GM18502 (cell line): ENCODE results near the gene RCCD1.
A peak's percentile ranks its signal among the peaks of the same experiment; 100 is the strongest.
"Not testable (repeated sequence)": the region's sequence is repeated elsewhere in the genome, so short reads cannot be mapped to it uniquely, and the experiment has no call there.

Source experiments
- ATAC-seq: cut with Tn5 transposase; IDR thresholded peaks from one replicate; pipeline ENCODE4 v1.9.1; 2021; ENCODE audit warnings: mild to moderate bottlenecking; ENCODE audit not compliant: unreplicated experiment, poor library complexity

Gene RCCD1

DNA sequence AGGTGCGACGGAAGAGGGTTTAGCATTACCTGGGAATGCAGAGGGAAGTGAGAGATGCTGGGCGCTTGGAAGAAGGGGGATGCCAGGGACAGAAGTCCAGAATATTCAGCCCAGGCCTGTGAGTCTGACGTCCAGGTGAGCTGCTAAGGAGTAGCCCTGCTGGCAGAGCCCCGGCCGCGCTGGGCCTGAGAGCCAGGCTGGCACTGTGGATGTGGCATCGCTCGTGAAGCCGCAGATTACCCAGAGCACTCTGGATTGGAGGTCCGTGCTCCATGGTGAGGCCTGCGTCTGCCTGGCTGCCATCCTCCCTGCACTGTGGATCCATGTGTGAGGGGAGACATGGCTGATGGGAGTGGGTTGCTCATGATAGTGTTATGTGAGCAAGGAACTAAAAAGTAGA, 37.1 kb upstream of the RCCD1 start:
- ATAC-seq: no peak

DNA sequence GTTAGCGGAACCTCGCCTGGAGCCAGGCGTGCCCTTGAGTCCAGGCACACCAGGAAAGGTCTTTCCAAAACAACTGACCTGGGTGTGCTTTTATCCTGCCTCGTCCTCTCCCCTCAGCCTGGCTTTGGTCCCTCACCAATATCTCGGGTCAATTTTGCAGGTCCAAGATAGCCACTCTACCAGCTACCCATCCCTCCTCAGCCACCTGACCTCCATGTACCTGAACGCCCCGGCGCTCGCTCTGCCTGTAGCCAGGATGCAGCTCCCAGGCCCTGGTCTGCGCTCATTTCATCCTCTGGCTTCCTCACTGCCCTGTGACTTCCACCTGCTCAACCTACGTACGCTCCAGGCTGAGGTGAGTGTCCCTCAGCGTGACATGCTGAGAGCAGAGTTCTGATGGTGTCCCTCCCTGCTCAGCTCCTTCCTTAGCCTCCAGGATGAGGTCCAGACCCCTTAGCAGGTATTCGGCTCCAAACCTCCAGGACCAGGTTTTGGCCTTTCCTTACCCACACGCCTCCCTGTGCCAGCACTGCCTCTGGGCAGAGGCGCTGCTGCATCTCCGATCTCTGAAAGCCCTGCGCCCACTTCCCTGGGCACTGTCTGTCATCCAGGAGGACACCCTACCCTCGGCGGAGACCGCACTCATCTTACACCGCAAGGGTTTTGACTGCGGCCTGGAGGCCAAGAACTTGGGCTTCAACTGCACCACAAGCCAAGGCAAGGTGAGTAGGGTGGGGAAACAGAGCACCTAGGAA, 36.5 kb upstream of the RCCD1 start:
- ATAC-seq: no peak

DNA sequence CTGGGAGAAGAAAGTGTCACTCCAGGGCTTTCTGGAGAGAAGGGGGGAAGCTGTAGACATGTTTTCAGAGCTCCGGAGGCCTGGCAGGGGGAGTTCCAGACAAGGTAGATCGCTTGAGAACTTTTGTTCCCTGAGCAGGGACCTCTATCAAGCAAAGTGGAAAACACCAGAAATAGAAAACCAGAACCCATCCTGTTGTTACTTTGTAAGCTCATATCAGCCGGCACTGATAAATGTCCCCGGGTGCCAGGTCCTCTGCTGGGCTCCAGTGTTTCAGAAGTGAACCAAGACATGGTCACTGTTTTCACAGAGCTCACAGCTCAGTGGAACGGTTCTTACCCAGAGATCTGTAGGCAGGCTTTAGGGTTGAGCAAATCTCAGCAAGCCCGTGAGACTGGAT, 35.8 kb upstream of the RCCD1 start:
- ATAC-seq: no peak

DNA sequence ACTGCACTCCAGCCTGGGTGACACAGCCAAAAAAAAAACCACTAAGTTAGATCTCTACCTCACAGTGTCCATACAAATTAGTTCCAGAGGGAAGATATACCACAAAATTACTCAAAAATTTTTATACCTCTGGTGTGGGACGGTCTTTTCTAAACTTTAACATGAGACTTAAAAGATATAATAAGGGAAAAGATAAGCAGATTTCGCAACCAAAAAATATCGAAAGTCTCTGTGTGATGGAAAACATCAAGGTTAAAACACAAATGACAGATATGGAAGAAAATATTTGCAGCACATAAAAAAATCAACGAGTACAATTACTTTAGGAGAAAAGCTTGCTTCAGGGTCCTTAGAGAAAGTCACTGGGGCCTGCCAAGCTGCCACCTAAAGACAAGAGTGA, 32.8 kb upstream of the RCCD1 start:
- no peak for ATAC-seq

DNA sequence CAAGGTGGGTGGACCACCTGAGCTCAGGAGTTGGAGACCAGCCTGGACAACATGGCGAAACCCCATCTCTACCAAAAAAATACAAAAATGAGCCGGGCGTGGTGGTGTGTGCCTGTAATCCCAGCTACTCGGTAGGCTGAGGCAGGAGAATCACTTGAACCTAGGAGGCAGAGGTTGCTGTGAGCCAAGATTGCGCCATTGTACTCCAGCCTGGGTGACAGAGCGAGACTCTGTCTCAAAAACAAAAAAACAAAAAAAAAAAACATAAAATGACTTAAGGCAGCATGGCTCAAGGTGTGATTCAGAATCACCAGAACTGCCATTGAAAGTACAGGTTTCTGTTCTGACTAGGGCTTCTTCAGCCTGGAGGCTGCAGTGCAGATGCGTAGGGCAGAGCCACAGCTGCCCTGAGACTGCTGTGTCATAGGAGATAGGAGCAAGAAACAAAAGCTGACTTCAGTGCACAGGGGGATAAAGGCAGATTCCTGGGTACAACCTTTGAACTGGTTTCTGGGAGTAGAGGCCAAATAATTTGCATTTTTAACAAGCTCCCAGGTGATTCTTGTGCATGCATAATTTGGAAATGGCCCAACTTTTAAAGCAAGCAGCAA, 31.9 kb upstream of the RCCD1 start:
- peak; percentile 86 for ATAC-seq

DNA sequence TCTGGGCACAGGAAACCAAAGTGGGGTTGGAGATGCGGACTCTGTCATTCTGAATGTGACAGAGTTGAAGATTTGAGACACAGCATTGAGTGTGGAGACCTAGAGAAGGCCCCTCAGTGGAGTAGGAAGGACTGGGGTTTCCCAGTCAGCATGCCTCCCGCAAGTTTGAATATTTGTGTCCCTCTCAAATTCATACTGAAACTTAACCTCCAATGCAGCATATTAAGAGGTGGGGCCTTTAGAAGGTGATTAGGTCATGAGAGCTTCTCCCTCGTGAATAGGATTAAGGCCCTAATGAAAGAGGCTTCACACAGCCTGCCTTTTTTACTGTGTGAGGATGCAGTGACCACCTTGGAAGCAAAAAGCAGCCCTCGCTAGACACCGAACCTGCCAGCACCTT, 30.3 kb upstream of the RCCD1 start:
- peak; percentile 69 for ATAC-seq

DNA sequence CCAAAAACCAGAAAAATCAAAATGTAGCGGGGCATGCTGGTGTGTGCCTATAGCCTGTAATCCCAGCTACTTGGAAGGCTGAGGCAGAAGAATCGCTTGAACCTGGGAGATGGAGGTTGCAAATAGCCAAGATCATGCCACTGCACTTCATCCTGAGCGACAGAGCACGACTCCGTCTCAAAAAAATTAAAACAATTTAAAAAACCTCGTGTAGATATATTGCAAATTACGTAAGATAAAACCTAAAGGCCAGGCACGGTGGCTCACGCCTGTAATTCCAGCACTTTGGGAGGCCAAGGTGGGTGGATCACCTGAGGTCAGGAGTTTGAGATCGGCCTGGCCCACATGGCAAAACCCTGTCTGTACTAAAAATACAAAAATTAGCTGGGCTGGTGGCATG, 27.9 kb upstream of the RCCD1 start:
- not testable (repeated sequence) for ATAC-seq

DNA sequence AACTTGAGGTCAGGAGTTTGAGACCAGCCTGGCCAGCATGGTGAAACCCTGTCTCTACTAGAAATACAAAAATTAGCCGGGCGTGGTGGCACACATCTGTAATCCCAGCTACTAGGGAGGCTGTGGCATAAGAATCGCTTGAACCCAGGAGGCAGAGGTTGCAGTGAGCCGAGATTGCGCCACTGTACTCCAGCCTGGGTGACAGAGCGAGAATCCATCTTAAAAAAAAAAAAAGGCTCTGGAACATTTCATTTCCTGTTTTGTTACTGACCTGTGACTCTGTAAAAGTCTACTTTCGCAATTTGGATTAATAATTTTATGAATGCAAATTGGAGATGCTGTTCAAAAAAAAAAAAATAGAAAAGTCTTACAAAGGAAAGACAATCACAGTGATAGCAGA, 26.6 kb upstream of the RCCD1 start:
- not testable (repeated sequence) for ATAC-seq

DNA sequence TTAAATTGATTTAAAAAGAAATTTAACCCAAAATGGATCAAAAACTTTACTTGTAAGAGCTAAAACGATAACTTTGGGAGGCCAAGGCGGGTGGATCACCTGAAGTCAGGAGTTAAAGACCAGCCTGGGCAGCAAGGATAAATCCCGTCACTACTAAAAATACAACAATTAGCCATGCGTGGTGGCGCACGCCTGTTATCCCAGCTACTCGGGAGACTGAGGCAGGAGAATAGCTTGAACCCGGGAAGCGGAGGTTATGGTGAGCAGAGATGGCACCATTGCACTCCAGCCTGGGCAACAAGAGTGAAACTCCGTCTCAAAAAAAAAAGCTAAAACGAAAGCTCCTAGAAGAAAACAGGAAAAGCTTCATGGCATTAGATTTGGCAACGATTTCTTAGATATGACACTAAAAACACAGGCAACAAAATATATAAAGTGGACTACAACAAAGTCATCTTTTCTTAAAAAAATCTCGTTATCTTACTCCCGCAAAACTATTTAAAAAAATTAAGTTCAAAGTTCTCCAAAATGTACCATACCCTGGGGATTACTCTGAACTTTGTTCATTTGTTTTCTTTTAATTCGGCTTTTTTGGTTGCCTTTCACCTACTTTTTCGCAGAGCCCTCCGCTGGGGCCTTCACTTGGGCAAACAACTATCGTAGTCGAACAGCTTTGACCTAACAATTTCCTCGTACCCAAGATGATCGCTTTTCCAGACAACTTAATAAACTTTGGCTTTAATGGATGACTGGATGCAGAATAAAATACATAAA, 25.3 kb upstream of the RCCD1 start:
- ATAC-seq: no peak

DNA sequence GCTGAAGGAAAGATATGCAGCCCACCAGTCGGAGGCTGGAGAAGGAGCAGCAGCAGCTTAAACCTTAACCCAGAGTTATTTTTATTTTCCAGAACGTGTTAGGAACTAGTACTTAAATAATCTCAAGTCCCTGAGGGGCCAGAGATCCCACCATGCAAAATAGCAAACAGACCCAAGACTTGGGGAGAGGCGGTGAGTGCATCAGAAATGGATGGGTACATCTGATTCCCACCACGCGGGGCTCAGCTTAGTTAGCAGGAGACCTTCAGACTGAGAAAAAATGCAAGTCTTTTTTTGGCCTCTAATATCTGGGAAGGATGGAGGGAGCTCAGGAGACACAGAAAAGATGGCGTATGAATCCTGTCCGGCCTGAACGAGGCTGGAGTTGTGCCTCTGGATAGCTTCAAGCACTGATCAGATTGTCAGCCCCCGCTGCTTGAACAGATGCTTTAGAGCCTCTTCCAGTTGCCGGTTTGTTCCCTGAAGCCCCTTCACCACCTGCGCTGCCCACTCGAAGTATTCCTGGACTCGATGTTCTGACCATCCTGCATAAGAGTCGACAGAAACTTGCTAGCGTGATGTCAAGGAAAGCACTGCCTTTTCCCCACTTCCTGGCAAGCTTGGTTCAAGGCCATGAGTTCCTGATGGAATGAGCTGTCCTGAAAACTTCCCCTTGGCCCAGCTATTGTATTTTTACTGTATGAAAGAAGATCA, 23.7 kb upstream of the RCCD1 start:
- ATAC-seq: no peak

DNA sequence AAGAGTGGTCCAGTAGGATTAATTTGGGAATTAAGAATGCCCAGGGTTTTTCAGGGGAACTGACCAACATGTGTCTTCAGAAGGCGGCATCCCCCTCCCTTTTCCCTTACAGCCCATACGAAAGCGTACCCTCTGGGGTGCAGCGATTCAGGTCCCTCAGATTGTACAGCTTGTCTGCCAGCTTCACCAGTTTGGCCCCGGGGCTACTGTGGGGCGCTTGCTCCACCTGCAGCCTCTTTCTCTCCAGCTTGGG, 23.2 kb upstream of the RCCD1 start:
- ATAC-seq: no peak

DNA sequence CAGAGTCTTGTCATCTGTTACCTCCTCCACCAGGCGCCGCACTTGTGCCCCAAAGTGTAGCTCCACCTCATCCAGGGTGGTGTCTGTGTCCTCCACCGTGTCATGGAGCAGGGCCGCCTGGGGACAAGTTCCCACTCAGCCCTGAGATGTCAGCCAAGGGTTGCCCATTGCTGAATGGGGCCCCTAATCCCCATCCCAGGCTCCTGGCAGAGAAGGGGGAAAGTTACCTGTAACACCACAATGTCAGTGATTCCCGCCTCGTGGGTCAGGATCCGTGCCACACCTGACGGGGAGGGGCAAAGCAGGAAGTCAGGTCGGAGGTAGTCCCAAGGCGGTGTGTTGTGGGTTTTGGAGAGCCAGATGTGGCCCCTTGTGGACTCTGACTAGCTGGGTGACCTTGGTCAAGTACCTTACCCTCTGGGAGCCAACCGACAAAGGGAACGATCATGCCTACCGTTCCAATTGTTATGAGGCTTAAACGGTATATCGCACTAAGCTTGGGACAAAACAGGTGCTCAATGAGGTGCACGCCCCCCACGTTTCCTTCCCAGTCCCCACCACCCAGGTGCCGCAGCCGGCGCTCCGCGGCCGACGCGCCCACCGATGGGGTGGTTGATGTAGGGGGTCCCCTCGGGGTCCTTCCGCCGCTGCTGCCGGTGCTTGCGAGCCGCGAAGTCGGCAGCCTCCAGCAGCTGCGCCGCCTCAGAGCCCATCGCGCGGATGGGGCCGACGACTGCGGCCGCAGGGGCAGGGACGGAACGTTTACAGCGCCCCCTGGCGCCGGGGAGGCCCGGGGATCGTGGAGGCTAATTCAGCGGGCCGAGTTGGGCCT, 22.6 kb upstream of the RCCD1 start, which contains the start of gene HDDC3:
TSS of gene HDDC3 (minus strand) at position 722 of the 832 bp plus-strand sequence. CDS start at position 713, 9 bp downstream.
- ATAC-seq: peak; percentile 52

DNA sequence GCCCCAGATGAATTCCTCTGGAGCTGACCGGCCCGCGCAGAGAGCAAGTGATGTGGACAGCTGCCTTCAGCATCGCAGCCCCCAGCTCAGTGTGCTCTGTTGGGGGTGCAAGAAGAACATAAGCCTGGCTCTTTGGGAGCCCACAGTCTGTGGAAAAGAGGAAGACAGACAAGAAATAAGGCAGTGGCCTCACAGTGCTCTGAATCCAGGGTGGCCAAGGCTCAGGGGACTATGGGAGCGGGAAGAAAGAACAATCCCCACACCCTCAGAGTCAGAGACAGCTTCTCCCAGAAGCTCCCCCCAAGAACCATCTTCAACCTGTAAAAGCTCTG, 22.1 kb upstream of the RCCD1 start:
- no peak for ATAC-seq

DNA sequence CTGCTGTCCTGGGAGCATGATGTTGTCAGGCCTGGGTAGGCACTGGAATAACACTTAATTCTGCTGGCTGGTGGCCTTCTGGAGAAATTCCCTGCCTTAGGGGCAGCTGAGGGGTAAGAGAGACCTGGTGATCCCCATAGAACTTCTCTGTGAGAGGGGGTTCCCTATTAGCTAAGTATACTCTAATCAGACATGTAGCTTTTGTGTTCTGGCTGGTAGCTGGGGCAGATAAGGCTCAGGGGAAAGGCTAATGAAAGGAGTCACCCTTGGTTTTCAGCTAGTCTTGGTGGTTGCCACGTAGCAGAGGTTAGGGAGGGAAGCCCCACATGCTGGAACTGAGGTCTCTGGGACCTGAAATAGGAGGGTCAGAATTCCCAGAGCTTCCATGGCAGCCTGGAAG, 21.4 kb upstream of the RCCD1 start:
- ATAC-seq: no peak

DNA sequence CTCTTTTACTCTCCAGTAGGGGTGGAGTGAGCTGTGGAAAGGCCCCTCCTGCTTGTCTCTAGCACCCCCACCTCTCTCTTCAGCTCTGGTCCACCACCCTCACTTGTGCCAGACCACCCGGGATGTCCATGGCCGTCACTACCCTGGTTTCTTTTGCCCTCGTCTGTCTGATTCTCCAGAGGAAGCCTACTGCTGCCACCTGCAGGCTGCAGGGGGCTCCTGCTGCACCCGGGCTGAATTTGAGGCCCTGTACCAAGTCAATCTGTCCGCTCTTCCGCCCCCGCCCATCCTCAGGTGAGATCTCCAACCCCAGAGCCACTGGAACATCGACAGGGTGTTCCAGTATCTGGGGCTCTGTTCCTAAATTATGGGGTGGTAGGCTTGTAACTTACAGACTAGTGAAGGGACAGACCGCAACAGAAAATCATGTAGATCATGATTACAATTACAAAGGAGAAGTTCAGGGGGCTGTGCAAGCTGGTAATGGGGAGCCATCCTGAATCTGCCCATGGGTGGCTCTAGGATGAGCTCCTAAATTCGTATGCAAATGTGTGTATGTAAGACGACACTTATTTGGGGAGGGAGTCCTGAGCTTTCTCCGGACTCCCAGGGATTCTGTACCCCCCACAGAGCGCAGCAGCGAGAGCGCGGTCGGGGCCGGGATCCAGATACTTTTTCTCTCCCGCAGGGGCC, 20.3 kb upstream of the RCCD1 start:
- ATAC-seq: peak; percentile 35

DNA sequence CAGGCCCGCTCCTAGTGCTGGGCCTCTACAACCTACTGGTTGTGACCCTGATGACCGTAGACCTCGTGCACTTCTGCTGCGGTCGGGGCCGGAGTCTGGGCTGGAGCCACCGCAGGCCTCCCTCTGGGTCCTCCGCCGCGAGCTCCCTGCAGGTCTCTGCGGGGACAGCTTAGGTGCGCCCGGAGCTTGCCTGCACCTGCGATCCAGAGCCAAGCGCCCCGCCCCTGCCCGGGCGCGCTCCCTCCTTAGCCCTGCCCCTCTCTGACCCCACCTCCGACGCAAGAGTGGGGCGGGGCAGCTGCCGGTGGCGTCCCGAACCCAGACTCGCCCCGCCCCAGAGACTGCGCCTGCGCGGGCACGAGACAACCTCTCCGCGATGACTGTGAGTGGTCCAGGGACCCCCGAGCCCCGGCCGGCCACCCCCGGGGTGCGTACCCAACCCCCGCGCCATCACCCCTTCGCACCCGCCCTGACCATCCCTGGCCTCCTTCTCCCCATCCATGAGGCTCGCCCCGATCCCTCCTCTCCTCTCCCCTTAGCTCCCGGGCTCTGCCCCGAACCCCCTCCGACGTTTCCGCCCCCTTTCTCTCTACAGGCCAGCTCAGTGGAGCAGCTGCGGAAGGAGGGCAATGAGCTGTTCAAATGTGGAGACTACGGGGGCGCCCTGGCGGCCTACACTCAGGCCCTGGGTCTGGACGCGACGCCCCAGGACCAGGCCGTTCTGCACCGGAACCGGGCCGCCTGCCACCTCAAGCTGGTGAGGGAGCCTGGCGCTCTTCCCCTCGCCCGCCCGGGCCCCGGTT, 19.5 kb upstream of the RCCD1 start, which contains the start of gene UNC45A:
TSS of gene UNC45A (plus strand) at position 337 of the 803 bp plus-strand sequence. CDS start at position 377, 40 bp downstream.
- ATAC-seq: peak; percentile 68

DNA sequence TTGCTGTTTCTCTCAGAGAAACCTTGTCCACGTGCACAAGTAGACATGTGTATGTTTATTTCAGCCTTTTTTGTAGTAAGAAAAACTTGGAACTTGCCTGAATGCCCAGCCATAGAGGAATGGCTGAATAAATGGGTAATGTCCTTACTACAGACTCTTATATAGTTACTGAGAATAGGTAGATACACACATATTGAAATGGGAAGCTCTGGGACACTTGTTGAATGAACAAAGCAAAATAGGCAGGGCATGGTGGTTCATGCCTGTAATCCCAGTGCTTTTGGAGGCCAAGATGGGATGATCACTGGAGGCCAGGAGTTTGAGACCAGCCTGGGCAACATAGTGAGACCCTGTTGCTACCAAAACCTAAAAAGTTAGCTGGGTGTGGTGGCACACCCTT, 17.9 kb upstream of the RCCD1 start:
- ATAC-seq: no peak

DNA sequence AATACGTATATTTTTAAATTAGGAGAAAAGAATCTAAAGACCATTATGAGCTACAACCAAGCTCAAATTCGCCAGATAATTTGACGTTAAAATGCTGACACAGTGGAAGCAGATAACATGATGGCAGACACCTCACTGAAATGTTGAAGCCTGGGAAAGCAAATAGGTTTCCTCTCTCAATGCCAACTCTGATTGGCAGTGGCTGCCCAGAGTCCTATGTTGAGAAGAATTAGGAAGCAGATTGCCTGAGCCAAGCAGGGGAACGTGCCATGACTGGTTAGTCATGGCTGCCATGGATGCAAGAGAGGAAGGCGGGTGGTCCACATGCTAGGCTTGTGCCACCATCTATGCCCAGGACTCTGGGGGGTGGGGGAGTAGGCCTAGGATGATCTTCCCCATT, 16.4 kb upstream of the RCCD1 start:
- no peak for ATAC-seq

DNA sequence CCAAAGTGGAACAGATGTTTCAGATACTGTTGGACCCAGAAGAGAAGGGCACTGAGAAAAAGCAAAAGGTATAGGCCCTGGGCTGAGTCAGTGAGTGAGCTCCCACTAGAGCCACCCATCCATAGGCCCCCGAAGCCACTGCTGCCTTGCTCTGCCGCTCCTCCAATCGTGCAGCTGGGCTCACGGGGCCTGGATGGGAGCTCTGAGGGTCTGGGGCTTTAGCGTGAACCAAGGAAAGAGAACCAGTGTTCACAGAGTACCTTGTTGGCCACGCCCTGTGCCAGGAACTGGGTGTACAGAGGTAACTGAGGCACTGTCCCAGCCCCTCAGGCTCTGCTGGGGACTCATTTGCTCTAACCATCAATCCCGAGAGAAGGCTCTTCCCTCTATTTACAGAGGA, 14.9 kb upstream of the RCCD1 start:
- ATAC-seq: no peak
